GM23338 (cell line): ENCODE data around the gene FMN2.

Experiments
- EZH2 ChIP-seq: fragments of 200-600 bp; sonication (generic); IDR thresholded peaks from one replicate; pipeline ENCODE4 v1.8.0; 2017; ENCODE audit warnings: antibody characterized with exemption, mild to moderate bottlenecking, low read depth; ENCODE audit not compliant: unreplicated experiment
- EZH2phosphoT487 ChIP-seq: fragments of 200-600 bp; sonication (generic); IDR thresholded peaks from one replicate; pipeline ENCODE4 v1.8.1; 2018; ENCODE audit warnings: antibody characterized with exemption; ENCODE audit not compliant: unreplicated experiment
- POLR2AphosphoS5 ChIP-seq: IDR thresholded peaks from 2 replicates; pipeline ENCODE4 v1.6.1; 2016; ENCODE audit warnings: antibody characterized with exemption, low read depth
- TF ChIP-seq, protein P1 (sequence below), 2 experiments: fragments of 200-600 bp in 1 of 2; sonication (generic) in 1 of 2; conservative IDR thresholded peaks; 2 replicates each; pipeline versions ENCODE4 v1.5.1 to v1.6.1; 2016 to 2017; ENCODE audit warnings: antibody characterized with exemption in 2 of 2, low read depth in 2 of 2, mild to moderate bottlenecking in 2 of 2, moderate library complexity in 1 of 2

- TF ChIP-seq, protein P1, sequence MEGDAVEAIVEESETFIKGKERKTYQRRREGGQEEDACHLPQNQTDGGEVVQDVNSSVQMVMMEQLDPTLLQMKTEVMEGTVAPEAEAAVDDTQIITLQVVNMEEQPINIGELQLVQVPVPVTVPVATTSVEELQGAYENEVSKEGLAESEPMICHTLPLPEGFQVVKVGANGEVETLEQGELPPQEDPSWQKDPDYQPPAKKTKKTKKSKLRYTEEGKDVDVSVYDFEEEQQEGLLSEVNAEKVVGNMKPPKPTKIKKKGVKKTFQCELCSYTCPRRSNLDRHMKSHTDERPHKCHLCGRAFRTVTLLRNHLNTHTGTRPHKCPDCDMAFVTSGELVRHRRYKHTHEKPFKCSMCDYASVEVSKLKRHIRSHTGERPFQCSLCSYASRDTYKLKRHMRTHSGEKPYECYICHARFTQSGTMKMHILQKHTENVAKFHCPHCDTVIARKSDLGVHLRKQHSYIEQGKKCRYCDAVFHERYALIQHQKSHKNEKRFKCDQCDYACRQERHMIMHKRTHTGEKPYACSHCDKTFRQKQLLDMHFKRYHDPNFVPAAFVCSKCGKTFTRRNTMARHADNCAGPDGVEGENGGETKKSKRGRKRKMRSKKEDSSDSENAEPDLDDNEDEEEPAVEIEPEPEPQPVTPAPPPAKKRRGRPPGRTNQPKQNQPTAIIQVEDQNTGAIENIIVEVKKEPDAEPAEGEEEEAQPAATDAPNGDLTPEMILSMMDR (conservative IDR thresholded peaks at IDR 0.05; ENCODE audit: low read depth in 2 of 2): no peak
- no peak for TF ChIP-seq EZH2
- no peak for TF ChIP-seq POLR2AphosphoS5
- TF ChIP-seq EZH2phosphoT487: no peak
Observed at GRCh38 chr1:240126821-240127220, 35.1 kb downstream of the FMN2 start.
